ENCODE data around the gene SEC31A.

DNA sequence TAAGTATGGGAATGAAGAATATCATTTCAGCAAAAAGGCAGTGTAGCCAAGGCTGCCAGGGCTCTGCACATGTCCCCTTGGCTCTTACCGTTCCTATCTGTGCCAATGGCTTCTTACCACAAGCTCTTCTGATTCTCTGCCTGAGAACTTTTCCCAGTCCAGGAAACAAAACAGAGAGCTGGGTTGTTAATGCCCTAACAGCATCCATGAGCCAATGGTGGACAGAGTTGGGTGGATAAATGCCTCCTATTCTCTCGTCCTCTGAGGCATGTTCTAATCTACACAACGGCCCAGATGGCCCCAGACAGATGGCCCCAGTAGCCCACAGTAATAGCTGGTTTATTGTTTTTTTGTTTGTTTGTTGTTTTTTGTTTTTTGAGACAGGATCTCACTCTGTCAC is 120.3 kb downstream of the SEC31A start:
- TF ChIP-seq, protein P1, sequence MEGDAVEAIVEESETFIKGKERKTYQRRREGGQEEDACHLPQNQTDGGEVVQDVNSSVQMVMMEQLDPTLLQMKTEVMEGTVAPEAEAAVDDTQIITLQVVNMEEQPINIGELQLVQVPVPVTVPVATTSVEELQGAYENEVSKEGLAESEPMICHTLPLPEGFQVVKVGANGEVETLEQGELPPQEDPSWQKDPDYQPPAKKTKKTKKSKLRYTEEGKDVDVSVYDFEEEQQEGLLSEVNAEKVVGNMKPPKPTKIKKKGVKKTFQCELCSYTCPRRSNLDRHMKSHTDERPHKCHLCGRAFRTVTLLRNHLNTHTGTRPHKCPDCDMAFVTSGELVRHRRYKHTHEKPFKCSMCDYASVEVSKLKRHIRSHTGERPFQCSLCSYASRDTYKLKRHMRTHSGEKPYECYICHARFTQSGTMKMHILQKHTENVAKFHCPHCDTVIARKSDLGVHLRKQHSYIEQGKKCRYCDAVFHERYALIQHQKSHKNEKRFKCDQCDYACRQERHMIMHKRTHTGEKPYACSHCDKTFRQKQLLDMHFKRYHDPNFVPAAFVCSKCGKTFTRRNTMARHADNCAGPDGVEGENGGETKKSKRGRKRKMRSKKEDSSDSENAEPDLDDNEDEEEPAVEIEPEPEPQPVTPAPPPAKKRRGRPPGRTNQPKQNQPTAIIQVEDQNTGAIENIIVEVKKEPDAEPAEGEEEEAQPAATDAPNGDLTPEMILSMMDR (IDR thresholded peaks at IDR 0.05), result no peak
- TF ChIP-seq EZH2 (IDR thresholded peaks at IDR 0.05; ENCODE audit: borderline replicate concordance, insufficient read depth, low read depth, low read length, poor library complexity, severe bottlenecking), result no peak

All from B cell (primary cell).